Measurements from ENCODE around the gene GRID1.

The GRID1 gene

DNA sequence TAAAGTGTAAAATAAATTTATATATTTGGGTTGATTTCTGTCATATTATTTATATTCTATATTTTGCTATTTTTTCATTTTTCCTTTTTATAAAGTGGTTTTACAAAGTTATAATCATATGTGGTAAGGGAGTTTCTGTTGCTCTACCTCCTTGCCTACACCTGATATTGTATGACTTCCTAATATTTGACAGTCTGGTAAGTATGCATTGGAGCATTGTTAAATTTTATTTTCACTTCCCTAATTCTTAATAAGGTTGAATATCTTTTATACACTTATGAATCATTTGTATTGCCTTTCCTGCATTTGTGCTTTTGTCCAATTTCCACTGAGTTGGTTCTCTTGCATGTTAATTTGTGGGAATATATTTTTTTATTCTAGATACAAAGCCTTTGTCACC is 492.4 kb downstream of the GRID1 start:
- no peaks in the 10 kb centered on the region for H3K36me3 ChIP-seq (replicated peaks; ENCODE audit: insufficient read depth, low read length)
- no peak overlapping the region for H3K9ac ChIP-seq (ENCODE audit: low read length)
- TF ChIP-seq EZH2 (optimal IDR thresholded peaks at IDR 0.05; ENCODE audit: low read depth, low read length) (no peak), EZH2phosphoT487 (IDR thresholded peaks at IDR 0.05; ENCODE audit: low read length) (no peak)
- TF ChIP-seq, protein P1, sequence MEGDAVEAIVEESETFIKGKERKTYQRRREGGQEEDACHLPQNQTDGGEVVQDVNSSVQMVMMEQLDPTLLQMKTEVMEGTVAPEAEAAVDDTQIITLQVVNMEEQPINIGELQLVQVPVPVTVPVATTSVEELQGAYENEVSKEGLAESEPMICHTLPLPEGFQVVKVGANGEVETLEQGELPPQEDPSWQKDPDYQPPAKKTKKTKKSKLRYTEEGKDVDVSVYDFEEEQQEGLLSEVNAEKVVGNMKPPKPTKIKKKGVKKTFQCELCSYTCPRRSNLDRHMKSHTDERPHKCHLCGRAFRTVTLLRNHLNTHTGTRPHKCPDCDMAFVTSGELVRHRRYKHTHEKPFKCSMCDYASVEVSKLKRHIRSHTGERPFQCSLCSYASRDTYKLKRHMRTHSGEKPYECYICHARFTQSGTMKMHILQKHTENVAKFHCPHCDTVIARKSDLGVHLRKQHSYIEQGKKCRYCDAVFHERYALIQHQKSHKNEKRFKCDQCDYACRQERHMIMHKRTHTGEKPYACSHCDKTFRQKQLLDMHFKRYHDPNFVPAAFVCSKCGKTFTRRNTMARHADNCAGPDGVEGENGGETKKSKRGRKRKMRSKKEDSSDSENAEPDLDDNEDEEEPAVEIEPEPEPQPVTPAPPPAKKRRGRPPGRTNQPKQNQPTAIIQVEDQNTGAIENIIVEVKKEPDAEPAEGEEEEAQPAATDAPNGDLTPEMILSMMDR (IDR thresholded peaks at IDR 0.05; ENCODE audit: low read length) = no peak
- no peaks in the 10 kb centered on the region for H3K4me1 ChIP-seq (ENCODE audit: low read length)
- H2AFZ ChIP-seq (ENCODE audit: low read length) = no peak overlapping the region
- H3K9me3 ChIP-seq (replicated peaks; ENCODE audit: insufficient read depth, low read length) = no peaks in the 10 kb centered on the region; the same call in 1 of the 2 replicates
- no peaks in the 10 kb centered on the region for H3K79me2 ChIP-seq (ENCODE audit: low read length)
- no peaks in the 10 kb centered on the region for H3F3A ChIP-seq (ENCODE audit: insufficient read depth, low read length)
- no peak overlapping the region for H3K4me3 ChIP-seq (ENCODE audit: low read length)
- no peaks in the 10 kb centered on the region for H3K9me2 ChIP-seq (replicated peaks; ENCODE audit: insufficient read depth, low read length)
- no peaks in the 10 kb centered on the region for H4K20me1 ChIP-seq (ENCODE audit: insufficient read depth, low read length)
- H3K4me2 ChIP-seq (ENCODE audit: low read depth, low read length) = no peak overlapping the region
- DNase-seq = no peak
- no peaks in the 10 kb centered on the region for H3K27me3 ChIP-seq (replicated peaks; ENCODE audit: insufficient read depth, low read length)
- no peak overlapping the region for H3K27ac ChIP-seq (ENCODE audit: low read length)

DNA sequence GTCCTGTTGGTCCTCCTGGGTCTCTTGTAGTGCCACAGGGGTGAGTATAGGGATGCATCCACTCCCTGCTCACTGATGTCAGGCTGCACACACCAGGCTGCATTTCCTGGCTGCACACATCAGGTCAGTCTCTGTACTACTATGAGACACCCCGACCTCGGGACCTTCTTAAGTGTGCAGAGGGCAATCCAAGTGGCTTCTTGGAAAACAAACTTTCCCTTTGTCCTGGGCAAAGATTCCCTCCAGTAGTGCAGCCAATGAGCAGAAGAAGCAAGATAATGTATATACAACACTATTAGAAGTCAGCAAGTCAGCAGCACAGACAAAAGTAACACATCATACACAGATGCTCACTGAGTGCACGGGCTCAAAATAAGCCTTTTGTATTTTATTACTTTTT is 493.5 kb downstream of the GRID1 start:
- H3K36me3 ChIP-seq (replicated peaks; ENCODE audit: insufficient read depth, low read length) = no peaks in the 10 kb centered on the region
- H3K9me3 ChIP-seq (replicated peaks; ENCODE audit: insufficient read depth, low read length) = no peaks in the 10 kb centered on the region; the same call in 1 of the 2 replicates
- H3K9me2 ChIP-seq (replicated peaks; ENCODE audit: insufficient read depth, low read length) = no peaks in the 10 kb centered on the region
- no peaks in the 10 kb centered on the region for H3K27me3 ChIP-seq (replicated peaks; ENCODE audit: insufficient read depth, low read length)
- TF ChIP-seq EZH2phosphoT487 (IDR thresholded peaks at IDR 0.05; ENCODE audit: low read length) = no peak
- TF ChIP-seq, protein P1 (IDR thresholded peaks at IDR 0.05; ENCODE audit: low read length) = no peak
- no peaks in the 10 kb centered on the region for H4K20me1 ChIP-seq (ENCODE audit: insufficient read depth, low read length)
- no peak for DNase-seq
- H3K27ac ChIP-seq (ENCODE audit: low read length) = no peak overlapping the region
- no peaks in the 10 kb centered on the region for H3K4me1 ChIP-seq (ENCODE audit: low read length)
- no peak overlapping the region for H2AFZ ChIP-seq (ENCODE audit: low read length)
- no peak overlapping the region for H3K4me3 ChIP-seq (ENCODE audit: low read length)
- H3F3A ChIP-seq (ENCODE audit: insufficient read depth, low read length) = no peaks in the 10 kb centered on the region
- no peak overlapping the region for H3K4me2 ChIP-seq (ENCODE audit: low read depth, low read length)
- H3K79me2 ChIP-seq (ENCODE audit: low read length) = no peaks in the 10 kb centered on the region
- no peak overlapping the region for H3K9ac ChIP-seq (ENCODE audit: low read length)

DNA sequence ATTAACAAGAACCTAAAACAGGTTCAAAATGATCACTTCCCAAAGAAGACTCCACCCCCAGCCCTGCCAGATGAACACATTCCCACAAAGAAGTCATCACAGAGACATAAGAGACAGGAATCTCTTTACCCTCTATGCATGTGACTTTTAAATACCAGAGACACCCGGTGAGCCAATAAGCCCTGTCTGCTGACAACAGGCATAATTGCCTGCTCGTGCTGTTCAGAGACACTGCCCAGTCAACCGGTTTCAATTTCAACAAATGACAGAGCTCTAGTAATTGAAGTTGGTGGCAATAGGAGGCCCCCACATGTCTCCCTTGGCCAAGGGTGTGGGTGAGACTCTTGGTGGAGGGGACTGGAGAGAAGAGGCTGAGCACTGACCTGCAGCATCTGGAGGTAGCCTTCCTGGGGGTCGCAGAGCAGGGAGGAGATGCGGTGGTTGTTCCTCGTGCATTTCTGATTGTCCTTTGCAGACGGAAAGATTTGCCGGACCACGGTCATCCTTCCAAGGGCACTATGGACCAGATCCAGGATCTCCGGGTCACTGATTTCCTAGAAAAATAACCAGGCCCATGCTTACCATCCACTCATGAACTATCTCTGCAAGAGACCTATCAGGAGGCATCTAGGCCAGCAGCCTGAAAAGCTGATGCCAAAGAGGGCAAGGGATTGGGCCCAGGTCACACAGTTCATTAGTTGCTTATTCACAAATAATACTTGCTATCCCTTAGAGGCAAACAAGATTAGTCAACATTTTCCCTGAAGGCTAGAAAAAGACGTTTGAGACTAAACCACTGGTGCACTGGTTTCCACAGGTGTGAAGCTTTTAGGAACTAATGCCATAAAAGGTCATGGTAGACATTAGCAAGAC is 497.7 kb downstream of the GRID1 start:
- no peaks in the 10 kb centered on the region for H3K27me3 ChIP-seq (replicated peaks; ENCODE audit: insufficient read depth, low read length)
- H2AFZ ChIP-seq (ENCODE audit: low read length) = no peak overlapping the region
- no peaks in the 10 kb centered on the region for H3K79me2 ChIP-seq (ENCODE audit: low read length)
- H3K9me2 ChIP-seq (replicated peaks; ENCODE audit: insufficient read depth, low read length) = no peaks in the 10 kb centered on the region
- TF ChIP-seq, protein P1 (IDR thresholded peaks at IDR 0.05; ENCODE audit: low read length) = no peak
- no peak for TF ChIP-seq EZH2phosphoT487 (IDR thresholded peaks at IDR 0.05; ENCODE audit: low read length)
- TF ChIP-seq EZH2 (optimal IDR thresholded peaks at IDR 0.05; ENCODE audit: low read depth, low read length) = no peak
- H3K9ac ChIP-seq (ENCODE audit: low read length) = no peak overlapping the region
- no peaks in the 10 kb centered on the region for H4K20me1 ChIP-seq (ENCODE audit: insufficient read depth, low read length)
- H3F3A ChIP-seq (ENCODE audit: insufficient read depth, low read length) = no peaks in the 10 kb centered on the region
- no peak overlapping the region for H3K4me3 ChIP-seq (ENCODE audit: low read length)
- H3K27ac ChIP-seq (ENCODE audit: low read length) = no peak overlapping the region
- no peaks in the 10 kb centered on the region for H3K4me1 ChIP-seq (ENCODE audit: low read length)
- H3K9me3 ChIP-seq (replicated peaks; ENCODE audit: insufficient read depth, low read length) = no peaks in the 10 kb centered on the region
- H3K4me2 ChIP-seq (ENCODE audit: low read depth, low read length) = no peak overlapping the region
- DNase-seq = no peak
- no peaks in the 10 kb centered on the region for H3K36me3 ChIP-seq (replicated peaks; ENCODE audit: insufficient read depth, low read length)
